RWPE2 (cell line): ENCODE results near the gene UGP2.

Experiments used
- ATAC-seq: fragments of 200-7000 bp; cut with Tn5 transposase; 3 replicates; pipeline ENCODE4 v1.9.1; 2021; ENCODE audit warnings: low read depth
- DNase-seq: peaks from one replicate; pipeline ENCODE4 v3.0.0-alpha.2; 2020; ENCODE audit warnings: low spot score
- H3K27ac ChIP-seq: fragments of 450-650 bp; 2 replicates; pipeline ENCODE4 v1.5.1; 2017; ENCODE audit warnings: mild to moderate bottlenecking; ENCODE audit not compliant: poor library complexity, severe bottlenecking
- H3K27me3 ChIP-seq: fragments of 250-450 bp; sonication (Bioruptor Pico); 2 replicates; pipeline ENCODE4 v1.5.1; 2021; ENCODE audit warnings: mild to moderate bottlenecking, moderate library complexity; ENCODE audit not compliant: insufficient read depth, poor library complexity, severe bottlenecking
- H3K36me3 ChIP-seq: fragments of 250-450 bp; sonication (Bioruptor Pico); 2 replicates; pipeline ENCODE4 v1.5.1; 2020; ENCODE audit warnings: low read depth, mild to moderate bottlenecking, moderate library complexity
- H3K4me1 ChIP-seq: fragments of 250-450 bp; sonication (Bioruptor Pico); 2 replicates; pipeline ENCODE4 v1.5.1; 2021; ENCODE audit warnings: mild to moderate bottlenecking, moderate library complexity; ENCODE audit not compliant: insufficient read depth, poor library complexity, severe bottlenecking
- H3K4me3 ChIP-seq: fragments of 250-450 bp; sonication (Bioruptor Pico); 2 replicates; pipeline ENCODE4 v1.5.1; 2021; ENCODE audit warnings: mild to moderate bottlenecking, moderate library complexity; ENCODE audit not compliant: severe bottlenecking
- H3K9me3 ChIP-seq: fragments of 250-450 bp; sonication (Bioruptor Pico); 2 replicates; pipeline ENCODE4 v1.5.1; 2021; ENCODE audit warnings: mild to moderate bottlenecking, moderate library complexity; ENCODE audit not compliant: severe bottlenecking
- TF ChIP-seq, protein P1 (sequence below): fragments of 450-650 bp; IDR thresholded peaks from one replicate; pipeline ENCODE4 v1.5.1; 2017; ENCODE audit warnings: mild to moderate bottlenecking, moderate library complexity; ENCODE audit not compliant: poor library complexity, severe bottlenecking

Gene UGP2

DNA sequence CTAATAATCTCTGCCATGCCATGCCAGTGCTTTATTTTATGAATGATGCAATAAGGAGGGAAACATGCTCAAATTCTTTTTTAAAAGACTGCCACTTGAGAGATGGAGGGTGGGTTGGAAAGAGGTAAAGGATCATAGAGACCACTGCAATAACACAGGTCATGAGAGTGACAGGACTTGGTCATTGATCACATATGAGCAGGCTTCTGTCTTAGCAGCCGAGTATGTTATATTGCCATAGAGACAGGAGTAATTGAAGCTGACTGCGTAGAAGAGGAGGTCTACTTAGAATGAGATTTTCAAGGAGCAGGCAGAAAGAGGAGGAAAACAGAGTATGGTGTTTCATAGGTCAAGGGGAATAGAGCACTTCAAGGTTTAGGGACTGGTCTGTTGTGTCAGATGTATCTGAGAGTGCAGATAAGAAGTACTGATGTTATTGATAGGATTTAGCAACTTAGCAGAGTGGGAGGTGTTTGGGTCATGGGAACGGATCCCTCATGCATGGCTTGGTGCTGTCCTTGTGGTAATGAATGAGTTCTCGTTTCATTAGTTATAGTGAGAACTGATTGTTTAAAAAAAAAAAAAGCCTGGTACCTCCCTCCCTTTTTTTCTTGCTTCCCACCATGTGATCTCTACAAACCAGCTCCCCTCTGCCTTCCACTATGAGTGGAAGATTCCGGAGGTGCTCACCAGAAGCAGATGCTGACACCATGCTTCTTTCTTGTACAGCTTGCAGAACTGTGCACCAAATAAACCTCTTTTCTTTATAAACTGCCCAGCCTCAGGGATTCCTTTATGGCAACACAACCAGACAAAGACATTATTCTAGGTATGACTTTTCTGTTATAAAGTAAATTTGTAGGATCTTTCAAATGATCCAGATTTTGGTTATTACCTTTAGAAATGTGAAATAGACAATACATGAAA is 32.8 kb downstream of the UGP2 start:
- Histone ChIP-seq H3K27ac (peak overlapping the region; percentile 36), H3K36me3 (peaks cover 54% of the 10 kb centered on the region), H3K27me3 (no peaks in the 10 kb centered on the region), H3K4me3 (no peak overlapping the region), H3K4me1 (peaks cover 24% of the 10 kb centered on the region), H3K9me3 (no peaks in the 10 kb centered on the region)
- no peak for ATAC-seq
- TF ChIP-seq, protein P1, sequence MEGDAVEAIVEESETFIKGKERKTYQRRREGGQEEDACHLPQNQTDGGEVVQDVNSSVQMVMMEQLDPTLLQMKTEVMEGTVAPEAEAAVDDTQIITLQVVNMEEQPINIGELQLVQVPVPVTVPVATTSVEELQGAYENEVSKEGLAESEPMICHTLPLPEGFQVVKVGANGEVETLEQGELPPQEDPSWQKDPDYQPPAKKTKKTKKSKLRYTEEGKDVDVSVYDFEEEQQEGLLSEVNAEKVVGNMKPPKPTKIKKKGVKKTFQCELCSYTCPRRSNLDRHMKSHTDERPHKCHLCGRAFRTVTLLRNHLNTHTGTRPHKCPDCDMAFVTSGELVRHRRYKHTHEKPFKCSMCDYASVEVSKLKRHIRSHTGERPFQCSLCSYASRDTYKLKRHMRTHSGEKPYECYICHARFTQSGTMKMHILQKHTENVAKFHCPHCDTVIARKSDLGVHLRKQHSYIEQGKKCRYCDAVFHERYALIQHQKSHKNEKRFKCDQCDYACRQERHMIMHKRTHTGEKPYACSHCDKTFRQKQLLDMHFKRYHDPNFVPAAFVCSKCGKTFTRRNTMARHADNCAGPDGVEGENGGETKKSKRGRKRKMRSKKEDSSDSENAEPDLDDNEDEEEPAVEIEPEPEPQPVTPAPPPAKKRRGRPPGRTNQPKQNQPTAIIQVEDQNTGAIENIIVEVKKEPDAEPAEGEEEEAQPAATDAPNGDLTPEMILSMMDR, result no peak
- DNase-seq, result no peak

DNA sequence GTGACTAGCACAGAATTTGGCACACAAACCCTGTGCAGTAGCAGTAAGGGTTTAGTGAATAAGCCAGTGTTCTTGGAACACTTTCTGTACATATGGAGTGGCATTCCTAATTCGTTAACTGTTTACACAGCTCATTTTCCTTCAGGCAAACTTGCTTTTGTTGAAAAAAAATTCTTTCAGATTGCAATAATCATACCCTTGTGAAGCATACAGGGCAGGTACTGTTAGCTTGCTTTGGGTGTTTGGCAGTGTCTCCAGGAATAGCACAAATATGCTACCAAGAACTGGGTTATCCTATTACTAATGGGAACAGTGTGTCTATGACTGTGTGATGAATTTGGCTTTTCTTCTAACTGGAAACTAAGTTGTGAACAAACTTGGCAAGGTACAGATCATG is 33.4 kb downstream of the UGP2 start:
- ATAC-seq, result peak; percentile 54

DNA sequence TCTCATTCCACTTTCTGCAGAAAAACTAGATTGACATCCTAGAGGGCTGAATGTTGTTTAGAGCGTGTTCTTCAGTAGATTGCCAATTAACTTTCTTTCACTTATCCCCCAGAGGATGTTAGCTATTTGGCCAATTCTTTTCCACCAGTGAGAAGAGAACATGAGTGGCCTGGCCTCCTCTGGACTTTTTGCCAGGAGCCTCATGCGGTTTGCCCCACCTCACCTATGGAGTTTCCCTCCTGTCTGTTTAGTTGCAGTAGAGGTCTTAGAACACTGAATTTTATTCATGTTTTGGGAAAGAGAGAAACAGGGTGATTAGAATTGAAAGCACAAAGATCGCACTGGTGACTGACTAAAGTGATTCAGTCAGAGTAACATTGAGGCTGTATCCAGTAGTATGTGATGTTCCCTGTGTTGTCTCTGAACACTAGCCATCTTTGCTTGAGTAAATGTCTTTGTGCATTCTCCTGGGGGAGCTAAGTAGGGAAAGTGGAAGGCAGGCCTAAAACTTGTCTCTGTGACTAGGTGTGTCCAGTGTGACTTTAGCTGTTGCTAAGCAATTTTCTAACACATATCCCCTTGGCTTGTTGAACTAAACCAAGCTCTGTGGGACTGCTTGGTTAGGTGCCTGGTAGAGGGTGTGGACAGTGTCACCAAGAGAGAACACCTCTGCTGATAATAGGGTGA is 34.0 kb downstream of the UGP2 start:
- no peaks in the 10 kb centered on the region for H3K27me3 ChIP-seq
- TF ChIP-seq, protein P1, result no peak
- H3K4me1 ChIP-seq, result peaks cover 19% of the 10 kb centered on the region
- H3K36me3 ChIP-seq, result peaks cover 59% of the 10 kb centered on the region
- peak overlapping the region; percentile 36 for H3K27ac ChIP-seq
- DNase-seq (no peak), ATAC-seq (no peak)
- no peak overlapping the region for H3K4me3 ChIP-seq
- no peaks in the 10 kb centered on the region for H3K9me3 ChIP-seq

More for the DNA sequence above, 33.4 kb downstream of the UGP2 start:
- Histone ChIP-seq H3K9me3 (no peaks in the 10 kb centered on the region), H3K36me3 (peaks cover 56% of the 10 kb centered on the region), H3K4me1 (peaks cover 24% of the 10 kb centered on the region), H3K4me3 (no peak overlapping the region), H3K27ac (peak overlapping the region; percentile 36), H3K27me3 (no peaks in the 10 kb centered on the region)
- no peak for DNase-seq
- TF ChIP-seq, protein P1, result no peak

DNA sequence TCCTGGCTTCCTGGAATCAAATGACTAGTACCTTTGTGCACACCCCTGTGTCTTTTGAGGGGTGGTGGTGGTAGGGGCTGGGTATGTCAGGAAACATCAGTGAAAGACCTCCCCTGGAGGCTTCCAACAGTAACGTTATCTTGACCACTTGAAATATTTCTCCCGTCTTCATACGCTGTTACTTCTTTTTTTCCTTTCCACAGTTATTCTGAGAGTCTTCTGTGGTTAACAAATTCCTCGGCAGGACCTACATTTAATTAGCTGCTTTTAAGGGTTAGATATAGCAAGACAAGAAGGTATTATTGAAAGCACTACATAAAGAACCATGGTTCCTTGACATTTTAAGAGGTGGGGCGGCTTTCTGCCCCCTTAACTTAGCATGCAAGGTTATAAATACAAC is 34.6 kb downstream of the UGP2 start:
- Histone ChIP-seq H3K27ac (no peak overlapping the region), H3K4me1 (peaks cover 13% of the 10 kb centered on the region)

More for the DNA sequence above, 34.6 kb downstream of the UGP2 start:
- DNase-seq, result no peak
- Histone ChIP-seq H3K4me3 (no peak overlapping the region), H3K27me3 (no peaks in the 10 kb centered on the region), H3K36me3 (peaks cover 64% of the 10 kb centered on the region), H3K9me3 (no peaks in the 10 kb centered on the region)
- ATAC-seq, result no peak
- TF ChIP-seq, protein P1, result no peak
